DOHH2 (cell line): Measurements from ENCODE around the gene OR6C70.

Experiments used
- H3F3A ChIP-seq: fragments of 200-600 bp; sonication (generic), shearing (Covaris generic); 2 replicates; pipeline ENCODE4 v1.6.0; 2016; ENCODE audit warnings: antibody characterized with exemption, mild to moderate bottlenecking; ENCODE audit not compliant: control insufficient read depth, insufficient read depth
- H3K27ac ChIP-seq: fragments of 200-600 bp; sonication (generic); 2 replicates; pipeline ENCODE4 v1.5.1; 2014; ENCODE audit warnings: low read depth, mild to moderate bottlenecking, low read length, moderate library complexity
- H3K27me3 ChIP-seq: fragments of 200-600 bp; sonication (generic); 2 replicates; pipeline ENCODE4 v1.6.1; 2014; ENCODE audit warnings: mild to moderate bottlenecking, low read length, mixed read lengths; ENCODE audit not compliant: control insufficient read depth
- H3K36me3 ChIP-seq: fragments of 200-600 bp; sonication (generic); 2 replicates; pipeline ENCODE4 v1.6.1; 2014; ENCODE audit warnings: mild to moderate bottlenecking, low read length, moderate library complexity, mixed read lengths; ENCODE audit not compliant: control insufficient read depth
- H3K4me1 ChIP-seq: fragments of 200-600 bp; sonication (generic); 2 replicates; pipeline ENCODE4 v1.6.1; 2014; ENCODE audit warnings: mild to moderate bottlenecking, low read length, mixed read lengths; ENCODE audit not compliant: control insufficient read depth
- H3K4me2 ChIP-seq: fragments of 200-600 bp; sonication (generic); 2 replicates; pipeline ENCODE4 v1.6.0; 2014; ENCODE audit warnings: mild to moderate bottlenecking, low read length, moderate library complexity
- H3K4me3 ChIP-seq: fragments of 200-600 bp; sonication (generic); 2 replicates; pipeline ENCODE4 v1.5.1; 2014; ENCODE audit warnings: mild to moderate bottlenecking, low read length, mixed read lengths
- H3K79me2 ChIP-seq: fragments of 200-600 bp; sonication (generic); 2 replicates; pipeline ENCODE4 v1.6.1; 2014; ENCODE audit warnings: mild to moderate bottlenecking, low read length, mixed read lengths; ENCODE audit not compliant: control insufficient read depth
- H3K9me2 ChIP-seq: fragments of 200-600 bp; sonication (generic); replicated peaks from 2 replicates; pipeline ENCODE4 v1.6.1; 2014; ENCODE audit warnings: mild to moderate bottlenecking, low read length, mixed read lengths; ENCODE audit not compliant: control insufficient read depth
- H3K9me3 ChIP-seq: fragments of 200-600 bp; sonication (generic); 2 replicates; pipeline ENCODE4 v1.6.1; 2014; ENCODE audit warnings: antibody characterized with exemption, low read length, mixed read lengths; ENCODE audit not compliant: control insufficient read depth, insufficient read depth
- H4K20me1 ChIP-seq: fragments of 200-600 bp; sonication (generic); 2 replicates; pipeline ENCODE4 v1.6.0; 2014; ENCODE audit warnings: low read depth, mild to moderate bottlenecking, antibody characterized with exemption, low read length, moderate library complexity; ENCODE audit not compliant: control insufficient read depth, insufficient read depth
- CTCF ChIP-seq: fragments of 200-600 bp; sonication (generic); IDR thresholded peaks from one replicate; pipeline ENCODE4 v1.5.1; 2014; ENCODE audit warnings: antibody characterized with exemption, mild to moderate bottlenecking, low read depth, low read length; ENCODE audit not compliant: poor library complexity, severe bottlenecking
- EZH2phosphoT487 ChIP-seq: fragments of 200-600 bp; sonication (generic); IDR thresholded peaks from 2 replicates; pipeline ENCODE4 v1.6.1; 2017; ENCODE audit warnings: borderline replicate concordance, mild to moderate bottlenecking, antibody characterized with exemption, low read length, moderate library complexity, mixed read lengths

Gene OR6C70

GRCh38 chr12:55501601-55502000 lies 31.7 kb upstream of the OR6C70 start:
- Histone ChIP-seq H3K27ac (no peak overlapping the region), H3K4me3 (no peak overlapping the region), H4K20me1 (no peaks in the 10 kb centered on the region), H3K4me2 (no peak overlapping the region), H3K4me1 (no peaks in the 10 kb centered on the region; the same call in 1 of the 2 replicates), H3K9me3 (no peaks in the 10 kb centered on the region), H3K36me3 (no peaks in the 10 kb centered on the region), H3F3A (no peaks in the 10 kb centered on the region), H3K79me2 (no peaks in the 10 kb centered on the region), H3K27me3 (no peaks in the 10 kb centered on the region), H3K9me2 (no peaks in the 10 kb centered on the region)
- TF ChIP-seq EZH2phosphoT487 (no peak), CTCF (no peak)

- H3K27ac ChIP-seq = no peak overlapping the region
- H3K4me1 ChIP-seq = no peaks in the 10 kb centered on the region; the same call in 1 of the 2 replicates
- H4K20me1 ChIP-seq = no peaks in the 10 kb centered on the region
- no peak overlapping the region for H3K4me3 ChIP-seq
- no peaks in the 10 kb centered on the region for H3K36me3 ChIP-seq
- no peaks in the 10 kb centered on the region for H3K9me3 ChIP-seq
- H3K4me2 ChIP-seq = no peak overlapping the region
- H3K27me3 ChIP-seq = no peaks in the 10 kb centered on the region
- H3K9me2 ChIP-seq = no peaks in the 10 kb centered on the region
- no peaks in the 10 kb centered on the region for H3K79me2 ChIP-seq
- TF ChIP-seq EZH2phosphoT487 (no peak), CTCF (no peak)
- no peaks in the 10 kb centered on the region for H3F3A ChIP-seq
These were observed 29.9 kb upstream of the OR6C70 start for GRCh38 chr12:55499810-55500252.

- no peaks in the 10 kb centered on the region for H3K79me2 ChIP-seq
- H3K9me2 ChIP-seq = no peaks in the 10 kb centered on the region
- no peaks in the 10 kb centered on the region for H3K27me3 ChIP-seq
- no peaks in the 10 kb centered on the region for H3K9me3 ChIP-seq
- no peaks in the 10 kb centered on the region; the same call in 1 of the 2 replicates for H3K4me1 ChIP-seq
- TF ChIP-seq EZH2phosphoT487 (no peak), CTCF (no peak)
- H3K4me3 ChIP-seq = no peak overlapping the region
- no peak overlapping the region for H3K27ac ChIP-seq
- H4K20me1 ChIP-seq = no peaks in the 10 kb centered on the region
- H3F3A ChIP-seq = no peaks in the 10 kb centered on the region
- no peak overlapping the region for H3K4me2 ChIP-seq
- H3K36me3 ChIP-seq = no peaks in the 10 kb centered on the region
These were observed 29.3 kb upstream of the OR6C70 start for GRCh38 chr12:55499231-55499630.
